ENCODE data around the gene CELA1. TPM values are rescaled to one million over a fixed set of nuclear protein-coding genes. Genes with fewer than 3 reads are reported as not detected.

CELA1 gene
- total RNA-seq, result not detected

- ATAC-seq (ENCODE audit: insufficient number of reproducible peaks, low FRiP score, low read depth) (no peak), DNase-seq (ENCODE audit: low spot score) (no peak)
- TF ChIP-seq, protein P1, sequence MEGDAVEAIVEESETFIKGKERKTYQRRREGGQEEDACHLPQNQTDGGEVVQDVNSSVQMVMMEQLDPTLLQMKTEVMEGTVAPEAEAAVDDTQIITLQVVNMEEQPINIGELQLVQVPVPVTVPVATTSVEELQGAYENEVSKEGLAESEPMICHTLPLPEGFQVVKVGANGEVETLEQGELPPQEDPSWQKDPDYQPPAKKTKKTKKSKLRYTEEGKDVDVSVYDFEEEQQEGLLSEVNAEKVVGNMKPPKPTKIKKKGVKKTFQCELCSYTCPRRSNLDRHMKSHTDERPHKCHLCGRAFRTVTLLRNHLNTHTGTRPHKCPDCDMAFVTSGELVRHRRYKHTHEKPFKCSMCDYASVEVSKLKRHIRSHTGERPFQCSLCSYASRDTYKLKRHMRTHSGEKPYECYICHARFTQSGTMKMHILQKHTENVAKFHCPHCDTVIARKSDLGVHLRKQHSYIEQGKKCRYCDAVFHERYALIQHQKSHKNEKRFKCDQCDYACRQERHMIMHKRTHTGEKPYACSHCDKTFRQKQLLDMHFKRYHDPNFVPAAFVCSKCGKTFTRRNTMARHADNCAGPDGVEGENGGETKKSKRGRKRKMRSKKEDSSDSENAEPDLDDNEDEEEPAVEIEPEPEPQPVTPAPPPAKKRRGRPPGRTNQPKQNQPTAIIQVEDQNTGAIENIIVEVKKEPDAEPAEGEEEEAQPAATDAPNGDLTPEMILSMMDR (IDR thresholded peaks at IDR 0.05), result no peak
- Histone ChIP-seq H3K27me3 (replicated peaks; ENCODE audit: insufficient read depth) (no peaks in the 10 kb centered on the region), H3K27ac (no peak within 1 kb of the TSS), H3K36me3 (no peaks in the 10 kb centered on the region), H3K4me3 (no peak within 1 kb of the TSS), H3K4me1 (ENCODE audit: control insufficient read depth in 1 of 2, low read depth in 2 of 2) (peaks cover 0 to 2% of the 10 kb centered on the region in 2 donors), H3K9me3 (no peaks in the 10 kb centered on the region)
Observed at GRCh38 chr12:51346581-51346980, at the start of gene CELA1. Gene CELA1, minus strand, starts transcription at chr12:51346679. Its CDS starts 41 bp downstream, at chr12:51346638.

GRCh38 chr12:51395283-51396230 is 49.1 kb upstream of the CELA1 start:
- Histone ChIP-seq H3K4me1 (ENCODE audit: control insufficient read depth in 1 of 2, low read depth in 2 of 2) (peaks cover 4 to 20% of the 10 kb centered on the region in 2 donors), H3K9me3 (no peaks in the 10 kb centered on the region), H3K27ac (no peak overlapping the region), H3K27me3 (replicated peaks; ENCODE audit: insufficient read depth) (no peaks in the 10 kb centered on the region), H3K4me3 (no peak overlapping the region), H3K36me3 (no peaks in the 10 kb centered on the region)
- ATAC-seq (ENCODE audit: insufficient number of reproducible peaks, low FRiP score, low read depth) (no peak), DNase-seq (ENCODE audit: low spot score) (no peak)
- TF ChIP-seq, protein P1 (IDR thresholded peaks at IDR 0.05), result no peak

GRCh38 chr12:51393676-51394545 is 47.4 kb upstream of the CELA1 start:
- H3K27ac ChIP-seq, result no peak overlapping the region
- TF ChIP-seq, protein P1 (IDR thresholded peaks at IDR 0.05), result no peak
- H3K36me3 ChIP-seq, result no peaks in the 10 kb centered on the region
- DNase-seq (ENCODE audit: low spot score) (no peak), ATAC-seq (ENCODE audit: insufficient number of reproducible peaks, low FRiP score, low read depth) (no peak)
- no peak overlapping the region for H3K4me3 ChIP-seq
- no peaks in the 10 kb centered on the region for H3K27me3 ChIP-seq (replicated peaks; ENCODE audit: insufficient read depth)
- peaks cover 4 to 20% of the 10 kb centered on the region in 2 donors for H3K4me1 ChIP-seq (ENCODE audit: control insufficient read depth in 1 of 2, low read depth in 2 of 2)
- H3K9me3 ChIP-seq, result no peaks in the 10 kb centered on the region

DNA sequence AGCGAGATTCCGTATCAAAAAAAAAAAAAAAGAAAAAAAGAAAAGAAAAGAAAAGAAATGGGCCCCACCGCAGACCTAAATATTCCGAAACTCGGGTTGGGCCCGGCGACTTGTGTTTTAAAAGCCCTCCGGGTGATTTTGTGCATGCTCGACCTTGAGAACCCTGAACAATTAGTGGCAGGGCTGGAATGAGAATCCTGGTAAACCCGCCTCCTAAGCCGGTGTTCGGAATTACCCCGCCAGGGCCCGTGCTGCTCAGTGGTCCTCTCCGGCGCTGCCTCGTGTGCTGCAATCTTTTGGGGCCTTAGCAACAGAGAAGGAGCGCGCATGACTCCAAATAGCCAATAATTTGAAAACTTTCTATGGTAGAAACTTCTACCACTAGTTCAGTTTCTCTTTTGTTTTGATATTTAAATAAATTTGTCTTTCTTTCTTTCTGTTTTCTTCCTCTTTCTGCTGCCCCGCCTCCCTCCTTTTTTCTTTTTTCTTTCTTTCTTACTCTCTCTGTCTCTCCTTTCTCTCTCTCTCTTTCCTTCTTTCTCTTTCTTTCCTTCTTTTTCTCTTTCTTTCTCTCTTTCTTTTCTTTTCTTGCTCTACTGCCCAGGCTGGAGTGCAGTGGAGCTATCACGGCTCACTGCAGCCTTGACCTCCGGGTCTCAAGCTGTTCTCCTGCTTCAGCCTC is 46.2 kb upstream of the CELA1 start:
- no peak for DNase-seq (ENCODE audit: low spot score)
- Histone ChIP-seq H3K27me3 (replicated peaks; ENCODE audit: insufficient read depth) (no peaks in the 10 kb centered on the region), H3K9me3 (no peaks in the 10 kb centered on the region), H3K36me3 (no peaks in the 10 kb centered on the region), H3K27ac (no peak overlapping the region), H3K4me1 (ENCODE audit: control insufficient read depth in 1 of 2, low read depth in 2 of 2) (peaks cover 4 to 20% of the 10 kb centered on the region in 2 donors), H3K4me3 (peak overlapping the region; percentile 86)
- TF ChIP-seq, protein P1 (IDR thresholded peaks at IDR 0.05), result no peak
- ATAC-seq (ENCODE audit: insufficient number of reproducible peaks, low FRiP score, low read depth), result no peak

Measured in thoracic aorta (tissue), 2 donors.